Heart right ventricle (tissue), 16 donors: Measurements from ENCODE around the gene DCPS. TPM values are rescaled to one million over a fixed set of nuclear protein-coding genes. Genes with fewer than 3 reads are reported as not detected.
"Not testable (repeated sequence)": the region's sequence is repeated elsewhere in the genome, so short reads cannot be mapped to it uniquely, and the experiment has no call there.

Source experiments
- ATAC-seq, 8 donors: fragments of 200-7000 bp; cut with Tn5 transposase; one replicate each; pipeline ENCODE4 v1.9.1; 2020; ENCODE audit warnings: mild to moderate bottlenecking in 8 of 8, moderate library complexity in 8 of 8, moderate number of reproducible peaks in 1 of 8
- DNase-seq, 2 donors: peaks; one replicate each; pipeline ENCODE4 v3.0.0-alpha.2; 2020
- H3K27ac ChIP-seq, 10 donors: fragments of 200-600 bp; sonication (generic) in 2 of 10; one replicate each; pipeline versions ENCODE4 v1.5.0 to v1.8.0; 2020 to 2022; ENCODE audit warnings: mild to moderate bottlenecking in 3 of 10
- H3K27me3 ChIP-seq, 7 donors: fragments of 200-600 bp; one replicate each; pipeline ENCODE4 v1.8.0; 2021 to 2022; ENCODE audit warnings: mild to moderate bottlenecking in 2 of 7
- H3K36me3 ChIP-seq, 9 donors: fragments of 200-600 bp; sonication (generic) in 1 of 9; one replicate each; pipeline versions ENCODE4 v1.5.0 to v1.8.0; 2020 to 2022; ENCODE audit warnings: mild to moderate bottlenecking in 2 of 9
- H3K4me1 ChIP-seq, 9 donors: fragments of 200-600 bp; sonication (generic) in 1 of 9; one replicate each; pipeline versions ENCODE4 v1.5.0 to v1.8.0; 2020 to 2022; ENCODE audit warnings: mild to moderate bottlenecking in 4 of 9
- H3K4me3 ChIP-seq, 10 donors: fragments of 200-600 bp; sonication (generic) in 2 of 10; one replicate each; pipeline versions ENCODE4 v1.5.0 to v1.8.0; 2020 to 2022; ENCODE audit warnings: mild to moderate bottlenecking in 7 of 10, moderate library complexity in 2 of 10
- H3K9me3 ChIP-seq, 11 donors: fragments of 200-600 bp in 10 of 11; sonication (generic) in 2 of 11; one replicate each; pipeline versions ENCODE4 v1.5.0 to v1.8.0; 2013 to 2022; ENCODE audit warnings: mild to moderate bottlenecking in 2 of 11, control low read depth in 1 of 11, moderate library complexity in 1 of 11
- CTCF ChIP-seq, 9 donors: fragments of 200-600 bp; sonication (generic) in 2 of 9; IDR thresholded peaks; one replicate each; pipeline versions ENCODE4 v1.5.0 to v1.8.0; 2021 to 2022; ENCODE audit warnings: antibody characterized with exemption in 9 of 9, mild to moderate bottlenecking in 5 of 9, moderate library complexity in 1 of 9
- WGBS, 2 donors: extraction: QIAGEN DNeasy Blood & Tissue Kit; methylation state at CpG; one replicate each; pipeline ENCODE4 v1.1.7; 2013; ENCODE audit warnings: inconsistent platforms in 1 of 2; 5-methylcytosine and 5-hydroxymethylcytosine counted together
- intact Hi-C, 10 donors: fragments of 100-400 bp; cut with DNase I; formaldehyde crosslinking; loops; one replicate each; pipeline versions ENCODE4 v1.11.1 to v1.14.2; 2022
- polyA plus RNA-seq, 2 donors: library from polyadenylated mRNA; stranded (reverse); fragments of 200-250 nt; gene quantifications; one replicate each; pipeline ENCODE4 v1.2.3, GENCODE V29; 2013
- total RNA-seq, 10 donors: library from RNA; stranded (reverse); fragmentation: NEBNext Ultra II Directional in 3 of 10; extraction: Animal tissue kit (Norgen Biotek cat#: 25700) in 3 of 10; gene quantifications; one replicate each; pipeline versions ENCODE4 v1.2.1 to v1.2.4, GENCODE V29; 2021 to 2023
- donor health status: Arrhythmogenic right ventricular cardiomyopathy.
- donor health status: ischemic (EF 13 %, LVEDD 7.1; RV severe dilation, severe dysfunction).
- donor health status: healthy with polysubstance abuse.
- donor health status: DM: no; HTN: yes; CAD: no.
- donor health status: DM: no; HTN: no; CAD: no.
- donor health status: ischemic (EF 25% LVEDD 6.9; RV normal size, moderate dysfunction).
- donor health status: ischemic (EF 25% LVEDD 5.7; RV mildly dilated, moderate dysfunction).
- donor health status: healthy.
- donor health status: DM: yes; HTN: yes; CAD: no.
- donor health status: Ischemic cardiomyopathy.
- donor health status: ischemic (EF 35%, LVEDD 5.7; RV mildly dilated, moderate dysfunction).
- donor health status: nonischemic (EF 11% LVEDD 7.7; RV severe dilation, severe dysfunction).
- donor health status: DM: yes; HTN: yes; CAD: no.
- donor health status: PGD.
- donor health status: ischemic (EF 29% LVEDD 5.4; RV normal size, mild dysfunction).
- donor health status: nonischemic (EF 23%, LVEDD 6.1; RV moderate dilation, normal function).

Gene DCPS
- total and polyA plus RNA-seq, 12 donors = 6.5 to 17.3 (median 10.6) TPM

DNA sequence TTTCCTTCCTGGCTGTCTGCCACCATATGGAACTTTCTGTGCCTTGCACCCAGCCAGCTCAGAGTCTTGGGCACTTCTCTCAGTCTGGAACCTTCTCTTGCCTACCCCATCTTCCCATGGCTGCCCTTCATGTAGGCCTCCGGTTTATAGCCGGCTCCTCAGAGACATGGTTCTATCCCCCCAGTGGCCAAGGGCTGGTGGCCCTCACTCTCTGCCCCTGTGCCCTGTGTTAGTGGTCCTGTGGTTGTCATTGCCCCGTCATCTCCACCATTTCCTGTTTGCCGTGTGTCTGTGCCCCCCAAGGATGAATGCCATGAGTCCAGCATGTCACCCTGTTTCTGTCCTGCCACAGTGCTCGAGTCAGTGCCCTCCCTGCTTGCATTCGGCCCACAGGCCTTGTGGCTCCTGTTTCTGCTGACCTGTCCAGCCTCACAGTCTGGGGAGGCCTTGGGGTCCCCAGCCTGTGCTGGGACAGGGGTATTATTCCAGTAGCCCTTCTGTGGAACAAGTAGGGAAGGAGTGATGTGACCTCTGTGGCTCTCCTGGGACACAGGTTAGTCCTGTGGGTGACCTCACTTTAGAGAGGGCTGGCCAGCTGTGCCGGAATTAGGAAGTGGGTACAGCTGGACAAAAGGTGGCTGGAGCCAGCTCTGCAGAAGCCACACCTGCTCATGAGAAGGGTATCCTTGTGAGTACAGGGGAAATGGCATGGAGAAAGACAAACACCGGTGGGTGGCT lies 82.3 kb downstream of the DCPS start:
- H3K36me3 ChIP-seq = no peaks in the 10 kb centered on the region
- DNase-seq (no peak), ATAC-seq (peak in 7 of 8 donors; percentile 2 to 18 (median 12))
- intact Hi-C loops = no loop called here
- H3K4me1 ChIP-seq = peaks cover 10 to 78% (median 36%) of the 10 kb centered on the region in 9 donors
- no peaks in the 10 kb centered on the region for H3K27me3 ChIP-seq
- peak overlapping the region in 9 of 10 donors; percentile 5 to 82 (median 46) for H3K27ac ChIP-seq
- H3K9me3 ChIP-seq = no peaks in the 10 kb centered on the region
- no peak for TF ChIP-seq CTCF (IDR thresholded peaks at IDR 0.05)
- 63 to 64% methylated on average over 8 of the region's 8 CpGs for WGBS, 2 donors
- no peak overlapping the region for H3K4me3 ChIP-seq

- ATAC-seq = peak; percentile 56 to 91 (median 78)
- Histone ChIP-seq H3K27ac (peak overlapping the region; percentile 5 to 82 (median 45)), H3K4me1 (peaks cover 12 to 83% (median 41%) of the 10 kb centered on the region in 9 donors)
- intact Hi-C loops, H3K36me3 ChIP-seq, H3K27me3 ChIP-seq, H3K4me3 ChIP-seq, H3K9me3 ChIP-seq: not testable (repeated sequence)
- DNase-seq = peak; percentile 67 to 71
- WGBS, 2 donors = 13 to 18% methylated on average over 5 of the region's 5 CpGs
These were observed 82.8 kb downstream of the DCPS start for GRCh38 chr11:126386729-126387071.

DNA sequence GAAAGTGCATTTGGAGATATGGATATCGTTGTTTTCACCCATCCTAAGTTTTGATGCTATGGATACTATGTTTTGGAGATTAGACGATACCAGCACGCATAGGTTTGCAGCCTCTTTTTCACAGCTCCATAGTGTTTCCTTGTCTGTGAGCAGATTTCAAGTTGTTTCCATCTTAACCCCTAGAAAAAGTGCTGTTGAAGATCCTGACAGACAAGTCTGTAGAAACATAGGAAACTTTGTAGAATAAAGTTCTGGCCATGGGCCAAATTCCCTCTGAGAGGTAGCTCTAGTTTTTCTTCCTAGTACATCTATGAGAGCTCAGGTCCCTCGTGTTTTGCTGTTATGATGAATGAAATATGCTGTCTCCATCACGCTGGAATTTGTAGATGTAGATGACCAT lies 84.0 kb downstream of the DCPS start:
- DNase-seq (no peak), ATAC-seq (no peak)
- no peaks in the 10 kb centered on the region for H3K36me3 ChIP-seq
- TF ChIP-seq CTCF (IDR thresholded peaks at IDR 0.05) = no peak
- no peaks in the 10 kb centered on the region for H3K9me3 ChIP-seq
- H3K27me3 ChIP-seq = no peaks in the 10 kb centered on the region
- peaks cover 16 to 89% (median 53%) of the 10 kb centered on the region in 9 donors for H3K4me1 ChIP-seq
- 55 to 65% methylated on average over 5 of the region's 5 CpGs for WGBS, 2 donors
- intact Hi-C loops = no loop called here
- no peak overlapping the region for H3K4me3 ChIP-seq
- peak overlapping the region in 1 of 10 donors; percentile 72 for H3K27ac ChIP-seq

GRCh38 chr11:126390272-126390867 lies 86.5 kb downstream of the DCPS start:
- no peaks in the 10 kb centered on the region for H3K9me3 ChIP-seq
- no peaks in the 10 kb centered on the region for H3K36me3 ChIP-seq
- H3K4me3 ChIP-seq = no peak overlapping the region
- 57 to 67% methylated on average over 5 of the region's 5 CpGs for WGBS, 2 donors
- H3K27ac ChIP-seq = no peak overlapping the region
- H3K27me3 ChIP-seq = no peaks in the 10 kb centered on the region
- no peak for DNase-seq
- TF ChIP-seq CTCF (IDR thresholded peaks at IDR 0.05) = no peak
- peaks cover 26 to 92% (median 70%) of the 10 kb centered on the region in 9 donors for H3K4me1 ChIP-seq
- intact Hi-C loops = loop anchor here in 2 of 10 donors (5.0 kb wide), 2 partner anchors 33 to 78 kb away; partner anchors contain the start of gene ST3GAL4 (in 2 of the 2)
- ATAC-seq = no peak
